Ishikawa (cell line): ENCODE measurements around the gene TRPM2.

ENCODE experiments used
- CEBPB ChIP-seq: IDR thresholded peaks from 2 replicates; pipeline ENCODE4 v1.6.1; 2012
- CREB1 ChIP-seq: IDR thresholded peaks from 2 replicates; pipeline ENCODE4 v1.6.1; 2012; ENCODE audit warnings: low read depth
- EGR1 ChIP-seq: IDR thresholded peaks from 2 replicates; pipeline ENCODE4 v1.6.1; 2012
- EP300 ChIP-seq: IDR thresholded peaks from 2 replicates; pipeline ENCODE4 v1.6.1; 2012; ENCODE audit warnings: borderline replicate concordance
- FOXM1 ChIP-seq: IDR thresholded peaks from 2 replicates; pipeline ENCODE4 v1.6.1; 2012; ENCODE audit warnings: low read depth, borderline replicate concordance
- MAX ChIP-seq: IDR thresholded peaks from 2 replicates; pipeline ENCODE4 v1.6.1; 2012
- NFIC ChIP-seq: IDR thresholded peaks from 2 replicates; pipeline ENCODE4 v1.6.1; 2012
- RAD21 ChIP-seq: IDR thresholded peaks from 2 replicates; pipeline ENCODE4 v1.6.1; 2012; ENCODE audit warnings: low read depth
- REST ChIP-seq: IDR thresholded peaks from 2 replicates; pipeline ENCODE4 v1.6.1; 2012; ENCODE audit warnings: low read depth, mild to moderate bottlenecking
- TAF1 ChIP-seq: IDR thresholded peaks from 2 replicates; pipeline ENCODE4 v1.6.1; 2012; ENCODE audit warnings: low read depth, mild to moderate bottlenecking
- TCF12 ChIP-seq: IDR thresholded peaks from 2 replicates; pipeline ENCODE4 v1.6.1; 2012; ENCODE audit warnings: low read depth
- TEAD4 ChIP-seq: IDR thresholded peaks from 2 replicates; pipeline ENCODE4 v1.6.1; 2012
- USF1 ChIP-seq: IDR thresholded peaks from 2 replicates; pipeline ENCODE4 v1.6.1; 2012
- YY1 ChIP-seq: IDR thresholded peaks from 2 replicates; pipeline ENCODE4 v1.6.1; 2012; ENCODE audit warnings: low read depth
- ZBTB7A ChIP-seq: IDR thresholded peaks from 2 replicates; pipeline ENCODE4 v1.6.1; 2012; ENCODE audit warnings: low read depth

TRPM2 gene

GRCh38 chr21:44394733-44395132, 41.3 kb downstream of the TRPM2 start:
- TF ChIP-seq FOXM1 (no peak), TCF12 (no peak), CEBPB (no peak), TAF1 (no peak), ZBTB7A (no peak), TEAD4 (no peak), EGR1 (no peak), USF1 (no peak), EP300 (no peak), NFIC (no peak), YY1 (no peak), RAD21 (no peak), CREB1 (no peak)

- no peak for TF ChIP-seq NFIC
- TF ChIP-seq CREB1 = no peak
- TF ChIP-seq REST = no peak
- TF ChIP-seq TCF12 = no peak
- no peak for TF ChIP-seq USF1
- TF ChIP-seq MAX = no peak
- TF ChIP-seq EGR1 = no peak
- no peak for TF ChIP-seq EP300
- no peak for TF ChIP-seq YY1
- TF ChIP-seq FOXM1 = no peak
- no peak for TF ChIP-seq TEAD4
- TF ChIP-seq ZBTB7A = no peak
- no peak for TF ChIP-seq TAF1
These were observed 41.8 kb downstream of the TRPM2 start for GRCh38 chr21:44395260-44395659.

GRCh38 chr21:44397431-44398031, 44.1 kb downstream of the TRPM2 start:
- TF ChIP-seq CEBPB (no peak), USF1 (no peak), TEAD4 (no peak), EP300 (no peak), EGR1 (no peak), REST (no peak), YY1 (no peak)

GRCh38 chr21:44398499-44398898, 45.1 kb downstream of the TRPM2 start:
- TF ChIP-seq YY1 (no peak), TEAD4 (no peak), USF1 (no peak), ZBTB7A (no peak), MAX (no peak), CEBPB (no peak), FOXM1 (no peak), NFIC (no peak), RAD21 (no peak), TCF12 (no peak), TAF1 (no peak), CREB1 (no peak), EGR1 (no peak), EP300 (no peak), REST (no peak)
